ENCODE data around the gene SUPT5H. TPM values are rescaled to one million over a fixed set of nuclear protein-coding genes. Genes with fewer than 3 reads are reported as not detected.

The SUPT5H gene
- total RNA-seq, 5 donors from 2014 or later (not counting 1 experiment from before 2014, with no cell fraction given), result 180 to 301 (median 194) TPM

DNA sequence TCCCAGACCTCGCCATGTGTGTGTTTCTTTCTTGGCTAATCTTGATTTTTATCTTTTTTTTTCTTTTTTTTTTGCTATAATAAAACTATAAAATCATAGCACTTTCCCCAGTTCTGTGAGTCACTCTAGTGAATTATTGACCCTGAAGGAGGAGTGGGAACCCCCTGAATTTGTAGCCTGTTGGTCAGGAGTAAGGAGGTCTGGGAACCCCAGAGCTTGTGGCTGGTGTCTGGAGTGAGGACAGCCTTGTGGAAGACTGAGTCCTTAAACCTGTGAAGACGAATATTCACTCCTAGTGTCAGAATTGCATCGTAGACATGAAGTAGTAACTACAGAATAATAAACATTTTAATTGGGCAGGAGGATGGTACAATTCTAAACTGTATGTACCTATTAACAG is 79.8 kb downstream of the SUPT5H start:
- no peak overlapping the region for H3K4me3 ChIP-seq (ENCODE audit: control insufficient read depth in 1 of 2, extremely low read depth in 1 of 2, low read length in 1 of 2)
- POLR2A ChIA-PET, result no interaction called here

More for the DNA sequence above, 79.8 kb downstream of the SUPT5H start:
- ATAC-seq (replicated peaks in 1 of 4) (no peak), DNase-seq (no peak)
- Mint-ChIP-seq H3K4me3 (no peak overlapping the region), H3K27me3 (no peaks in the 10 kb centered on the region), H3K4me1 (peaks cover 5 to 11% (median 6%) of the 10 kb centered on the region in 3 donors), H3K9me3 (no peaks in the 10 kb centered on the region), H3K36me3 (no peaks in the 10 kb centered on the region), H3K27ac (no peak overlapping the region)
- Histone ChIP-seq H3K27me3 (replicated peaks in 1 of 2; ENCODE audit: control insufficient read depth in 2 of 2, extremely low read depth in 1 of 2, insufficient read depth in 2 of 2, low read length in 1 of 2) (no peaks in the 10 kb centered on the region), H3K4me1 (ENCODE audit: control insufficient read depth in 1 of 2, extremely low read depth in 1 of 2, insufficient read depth in 2 of 2, low read length in 2 of 2) (peaks cover 0 to 2% of the 10 kb centered on the region in 2 experiments), H3K27ac (ENCODE audit: low read length) (no peak overlapping the region), H3K9me3 (no peaks in the 10 kb centered on the region), H3K36me3 (ENCODE audit: control insufficient read depth in 2 of 2, extremely low read depth in 1 of 2, insufficient read depth in 1 of 2, low read length in 1 of 2) (no peaks in the 10 kb centered on the region)
- WGBS (ENCODE audit: insufficient coverage), result no CpG with 5 or more reads among the region's 3 CpGs
- CTCF ChIA-PET, result interaction anchor here (0.6 to 0.7 kb wide), 2 partner anchors 49 to 267 kb away, joined by 4 to 6 read pairs; no protein-coding TSS in a partner anchor

Other genes starting within 250 kb of the SUPT5H start
- under 1 TPM in 3 of 5 donors, not detected in 2; 0.23 to 0.46 (median 0.41) TPM for gene NCCRP1, start 248.6 kb upstream of the SUPT5H start, total RNA-seq
- gene SYCN, start 241.3 kb upstream of the SUPT5H start, total RNA-seq, result 1 to 10 TPM in 2 of 5 donors, under 1 TPM in 1, not detected in 2; 0.82 to 1.7 (median 1.1) TPM
- not detected for gene IFNL3, start 200.6 kb upstream of the SUPT5H start, total RNA-seq
- gene IFNL4, start 196.7 kb upstream of the SUPT5H start, total RNA-seq, result not detected
- not detected for gene IFNL2, start 177.2 kb upstream of the SUPT5H start, total RNA-seq
- gene IFNL1, start 149.2 kb upstream of the SUPT5H start, total RNA-seq, result under 1 TPM in 1 of 5 donors, not detected in 4; 0.49 TPM
- gene LRFN1, start 124.7 kb upstream of the SUPT5H start, total RNA-seq, result 10 to 100 TPM in 2 of 5 donors, 1 to 10 TPM in 3; 3.5 to 10.9 (median 8.7) TPM
- 100 to 1,000 TPM; 337 to 427 (median 397) TPM for gene GMFG, start 109.5 kb upstream of the SUPT5H start, total RNA-seq
- gene SAMD4B, start 103.2 kb upstream of the SUPT5H start, total RNA-seq, result 10 to 100 TPM; 59.4 to 72.3 (median 62.0) TPM
- 10 to 100 TPM; 43.0 to 96.1 (median 45.9) TPM for gene PAF1, start 54.5 kb upstream of the SUPT5H start, total RNA-seq
- 10 to 100 TPM; 42.0 to 48.7 (median 47.0) TPM for gene MED29, start 54.2 kb upstream of the SUPT5H start, total RNA-seq
- gene ZFP36, start 38.7 kb upstream of the SUPT5H start, total RNA-seq, result 1,000 to 10,000 TPM in 1 of 5 donors, 100 to 1,000 TPM in 4; 208 to 1,013 (median 233) TPM
- gene PLEKHG2, start 32.9 kb upstream of the SUPT5H start, total RNA-seq, result 10 to 100 TPM; 25.2 to 88.1 (median 36.7) TPM
- gene RPS16, start 9.6 kb upstream of the SUPT5H start, total RNA-seq, result 1,000 to 10,000 TPM; 3,669 to 4,521 (median 4,268) TPM
- gene TIMM50, start 35.3 kb downstream of the SUPT5H start, total RNA-seq, result 10 to 100 TPM; 50.5 to 53.7 (median 53.0) TPM
- gene DLL3, start 53.4 kb downstream of the SUPT5H start, total RNA-seq, result under 1 TPM in 2 of 5 donors, not detected in 3; 0.16 to 0.20 TPM
- gene SELENOV, start 69.6 kb downstream of the SUPT5H start, total RNA-seq, result not detected
- 1 to 10 TPM; 4.1 to 6.3 (median 5.8) TPM for gene EID2B, start 87.3 kb downstream of the SUPT5H start, total RNA-seq
- gene EID2, start 94.6 kb downstream of the SUPT5H start, total RNA-seq, result 10 to 100 TPM; 14.4 to 21.9 (median 19.8) TPM
- gene LGALS13, start 156.9 kb downstream of the SUPT5H start, total RNA-seq, result not detected
- gene LGALS16, start 210.3 kb downstream of the SUPT5H start, total RNA-seq, result not detected